22Rv1 (cell line): ENCODE measurements around the gene FOLR1.
"Not testable (repeated sequence)": the region's sequence is repeated elsewhere in the genome, so short reads cannot be mapped to it uniquely, and the experiment has no call there.

Experiments
- ZFX ChIP-seq: fragments of 450-650 bp; IDR thresholded peaks from 2 replicates; pipeline ENCODE4 v1.6.1; 2017; ENCODE audit warnings: antibody characterized with exemption, borderline replicate concordance
- TF ChIP-seq, protein P1 (sequence below): fragments of 450-650 bp; IDR thresholded peaks from 2 replicates; pipeline ENCODE4 v1.5.1; 2017; ENCODE audit warnings: mild to moderate bottlenecking

DNA sequence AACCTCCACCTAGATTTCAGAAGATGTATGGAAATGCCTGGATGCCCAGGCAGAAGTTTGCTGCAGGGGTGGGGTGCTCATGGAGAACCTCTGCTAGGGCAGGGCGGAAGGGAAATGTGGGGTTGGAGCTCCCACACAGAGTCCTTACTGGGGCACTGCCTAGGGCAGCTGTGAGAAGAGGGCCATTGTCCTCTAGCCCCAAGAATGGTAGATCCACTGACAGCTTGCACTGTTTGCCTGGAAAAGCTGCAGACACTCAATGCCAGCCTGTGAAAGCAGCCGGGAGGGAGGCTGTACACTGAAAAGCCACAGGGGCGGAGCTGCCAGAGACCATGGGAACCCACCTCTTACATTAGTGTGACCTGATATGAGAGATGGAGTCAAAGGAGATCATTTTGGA, 22.2 kb upstream of the FOLR1 start:
- TF ChIP-seq, protein P1, sequence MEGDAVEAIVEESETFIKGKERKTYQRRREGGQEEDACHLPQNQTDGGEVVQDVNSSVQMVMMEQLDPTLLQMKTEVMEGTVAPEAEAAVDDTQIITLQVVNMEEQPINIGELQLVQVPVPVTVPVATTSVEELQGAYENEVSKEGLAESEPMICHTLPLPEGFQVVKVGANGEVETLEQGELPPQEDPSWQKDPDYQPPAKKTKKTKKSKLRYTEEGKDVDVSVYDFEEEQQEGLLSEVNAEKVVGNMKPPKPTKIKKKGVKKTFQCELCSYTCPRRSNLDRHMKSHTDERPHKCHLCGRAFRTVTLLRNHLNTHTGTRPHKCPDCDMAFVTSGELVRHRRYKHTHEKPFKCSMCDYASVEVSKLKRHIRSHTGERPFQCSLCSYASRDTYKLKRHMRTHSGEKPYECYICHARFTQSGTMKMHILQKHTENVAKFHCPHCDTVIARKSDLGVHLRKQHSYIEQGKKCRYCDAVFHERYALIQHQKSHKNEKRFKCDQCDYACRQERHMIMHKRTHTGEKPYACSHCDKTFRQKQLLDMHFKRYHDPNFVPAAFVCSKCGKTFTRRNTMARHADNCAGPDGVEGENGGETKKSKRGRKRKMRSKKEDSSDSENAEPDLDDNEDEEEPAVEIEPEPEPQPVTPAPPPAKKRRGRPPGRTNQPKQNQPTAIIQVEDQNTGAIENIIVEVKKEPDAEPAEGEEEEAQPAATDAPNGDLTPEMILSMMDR, result not testable (repeated sequence)
- TF ChIP-seq ZFX, result not testable (repeated sequence)
